AG04450 (cell line): Measurements from ENCODE around the gene ATP5F1E. TPM values are rescaled to one million over a fixed set of nuclear protein-coding genes. Genes with fewer than 3 reads are reported as not detected.

Experiments
- CTCF ChIA-PET: fragments of 300-600, 350-600 bp; formaldehyde crosslinking; extraction: SDS; loops from one replicate; lab custom pipeline; 2022; ENCODE audit warnings: antibody characterized with exemption, inconsistent platforms; lab: Charles Lee
- POLR2A ChIA-PET: fragments of 350-600 bp; formaldehyde crosslinking; extraction: SDS; loops from one replicate; lab custom pipeline; 2021; ENCODE audit warnings: antibody characterized with exemption, inconsistent platforms; lab: Yijun Ruan, JAX
- DNase-seq: peaks from one replicate; pipeline ENCODE4 v3.0.0-alpha.2; 2011; ENCODE audit warnings: low read depth, low spot score
- H3K27ac ChIP-seq: one replicate; pipeline ENCODE4 v1.5.1; 2012; ENCODE audit warnings: low read depth, low read length, control low read depth
- H3K27me3 ChIP-seq: one replicate; pipeline ENCODE4 v1.6.0; 2012; ENCODE audit warnings: low read length; ENCODE audit not compliant: control insufficient read depth, insufficient read depth
- H3K4me3 ChIP-seq: 2 replicates; pipeline ENCODE4 v1.5.1; 2011; ENCODE audit warnings: mild to moderate bottlenecking, low read depth, low read length, control low read depth
- H3K9me3 ChIP-seq: 2 replicates; pipeline ENCODE4 v1.5.1; 2012; ENCODE audit warnings: low read length; ENCODE audit not compliant: control insufficient read depth, insufficient read depth
- CTCF ChIP-seq: IDR thresholded peaks from 2 replicates; pipeline ENCODE4 v1.5.1; 2011; ENCODE audit warnings: low read depth, low read length, control low read depth, inconsistent platforms
- polyA plus RNA-seq: library from polyadenylated mRNA; depleted of rRNA; stranded (reverse); fragments of >200 nt; gene quantifications from 2 replicates; pipeline ENCODE4 v1.2.3, GENCODE V29; 2011

ATP5F1E gene
- polyA plus RNA-seq, 1 experiment: 84.3 TPM

- TF ChIP-seq CTCF: no peak
- no peak overlapping the region for H3K4me3 ChIP-seq
- no peak for DNase-seq
- no peak overlapping the region for H3K27ac ChIP-seq
- no peaks in the 10 kb centered on the region; the same call in 1 of the 2 replicates for H3K9me3 ChIP-seq
- CTCF ChIA-PET: no interaction called here
- no peaks in the 10 kb centered on the region for H3K27me3 ChIP-seq
- POLR2A ChIA-PET: no interaction called here
Measured at GRCh38 chr20:59000326-59000725, 31.8 kb downstream of the ATP5F1E start.

GRCh38 chr20:58998656-58999055 is 33.5 kb downstream of the ATP5F1E start:
- CTCF ChIA-PET: no interaction called here
- H3K9me3 ChIP-seq: no peaks in the 10 kb centered on the region; the same call in 1 of the 2 replicates
- POLR2A ChIA-PET: no interaction called here
- H3K4me3 ChIP-seq: no peak overlapping the region
- H3K27ac ChIP-seq: no peak overlapping the region
- TF ChIP-seq CTCF: no peak
- H3K27me3 ChIP-seq: no peaks in the 10 kb centered on the region
- no peak for DNase-seq

DNA sequence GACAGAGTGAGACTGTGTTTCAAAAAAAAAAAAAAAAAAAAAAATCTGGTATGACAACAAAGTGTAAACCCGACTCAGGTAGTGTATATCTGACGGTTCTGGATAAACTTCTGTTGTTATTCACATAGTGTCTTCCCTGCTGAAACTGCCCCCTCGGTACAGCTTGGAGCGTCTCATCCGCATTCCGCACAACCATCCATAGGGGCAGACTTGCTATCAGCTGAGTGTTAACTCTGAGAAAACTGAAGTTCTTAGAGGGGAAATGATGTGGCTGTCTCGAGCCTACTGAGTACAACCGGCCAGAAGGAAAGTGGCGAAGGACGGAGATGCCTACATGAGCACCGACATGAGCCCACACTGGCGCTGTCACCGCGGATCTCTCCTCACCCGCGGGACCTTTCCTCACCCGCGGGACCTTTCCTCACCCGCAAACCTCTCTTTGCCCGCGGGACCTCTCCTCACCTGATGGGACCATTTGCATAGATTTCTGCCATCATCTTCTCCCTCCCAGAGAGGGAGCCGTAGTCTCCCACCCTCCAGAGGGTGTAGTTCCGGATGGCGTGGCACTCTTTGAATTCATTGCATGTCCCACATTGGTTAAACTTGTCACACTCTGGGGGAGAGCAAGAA is 34.9 kb downstream of the ATP5F1E start:
- CTCF ChIA-PET: interaction anchor here (0.7 kb wide), 1 partner anchor 59 kb away, joined by 4 read pairs; no protein-coding TSS in a partner anchor
- POLR2A ChIA-PET: interaction anchor here (0.6 to 1.3 kb wide), 3 partner anchors 21 to 95 kb away, joined by 3 to 4 read pairs (median 3); partner anchors contain the start of gene ATP5F1E
- no peak overlapping the region for H3K4me3 ChIP-seq

GRCh38 chr20:58996226-58996611 is 35.9 kb downstream of the ATP5F1E start:
- H3K4me3 ChIP-seq: no peak overlapping the region
- no peak for TF ChIP-seq CTCF
- no peaks in the 10 kb centered on the region for H3K27me3 ChIP-seq
- no peaks in the 10 kb centered on the region; the same call in 1 of the 2 replicates for H3K9me3 ChIP-seq
- no peak for DNase-seq
- POLR2A ChIA-PET: interaction anchor here (0.6 to 1.3 kb wide), 3 partner anchors 20 to 96 kb away, joined by 3 to 4 read pairs (median 3); partner anchors contain the start of gene ATP5F1E
- CTCF ChIA-PET: no interaction called here
- H3K27ac ChIP-seq: no peak overlapping the region

More for the DNA sequence above, 34.9 kb downstream of the ATP5F1E start:
- no peak for TF ChIP-seq CTCF
- no peaks in the 10 kb centered on the region for H3K27me3 ChIP-seq
- no peak for DNase-seq
- no peaks in the 10 kb centered on the region; the same call in 1 of the 2 replicates for H3K9me3 ChIP-seq
- H3K27ac ChIP-seq: no peak overlapping the region

- H3K4me3 ChIP-seq: no peak overlapping the region
- H3K27ac ChIP-seq: no peak overlapping the region
- H3K27me3 ChIP-seq: no peaks in the 10 kb centered on the region
- CTCF ChIA-PET: no interaction called here
- no peak for TF ChIP-seq CTCF
- H3K9me3 ChIP-seq: no peaks in the 10 kb centered on the region; the same call in 1 of the 2 replicates
- no peak for DNase-seq
- POLR2A ChIA-PET: no interaction called here
Measured at GRCh38 chr20:58995461-58996225, 36.5 kb downstream of the ATP5F1E start.
